ENCODE measurements around the gene SNCG.
"Not testable (repeated sequence)": the region's sequence is repeated elsewhere in the genome, so short reads cannot be mapped to it uniquely, and the experiment has no call there.

Gene SNCG

DNA sequence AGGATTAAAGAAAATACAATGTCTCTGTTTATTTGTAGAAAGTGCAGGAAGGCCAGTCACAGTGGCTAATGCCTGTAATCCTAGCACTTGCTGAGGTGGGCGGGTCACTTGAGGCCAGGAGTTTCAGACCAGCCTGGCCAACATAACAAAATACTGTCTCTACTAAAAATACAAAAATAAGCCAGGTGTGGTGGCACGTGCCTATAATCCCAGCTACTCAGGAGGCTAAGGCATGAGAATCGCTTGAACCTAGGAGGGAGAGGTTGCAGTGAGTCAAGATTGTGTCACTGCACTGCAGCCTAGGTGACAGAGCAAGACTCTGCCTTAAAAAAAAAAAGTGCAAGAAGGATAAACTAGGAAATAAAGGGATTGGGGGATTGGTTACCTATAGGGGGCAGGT, 20.1 kb downstream of the SNCG start:
- not testable (repeated sequence) for DNase-seq (ENCODE audit: low spot score)

- no peak for DNase-seq (ENCODE audit: low spot score)
Observed at GRCh38 chr10:86979296-86979818, 21.0 kb downstream of the SNCG start.

DNA sequence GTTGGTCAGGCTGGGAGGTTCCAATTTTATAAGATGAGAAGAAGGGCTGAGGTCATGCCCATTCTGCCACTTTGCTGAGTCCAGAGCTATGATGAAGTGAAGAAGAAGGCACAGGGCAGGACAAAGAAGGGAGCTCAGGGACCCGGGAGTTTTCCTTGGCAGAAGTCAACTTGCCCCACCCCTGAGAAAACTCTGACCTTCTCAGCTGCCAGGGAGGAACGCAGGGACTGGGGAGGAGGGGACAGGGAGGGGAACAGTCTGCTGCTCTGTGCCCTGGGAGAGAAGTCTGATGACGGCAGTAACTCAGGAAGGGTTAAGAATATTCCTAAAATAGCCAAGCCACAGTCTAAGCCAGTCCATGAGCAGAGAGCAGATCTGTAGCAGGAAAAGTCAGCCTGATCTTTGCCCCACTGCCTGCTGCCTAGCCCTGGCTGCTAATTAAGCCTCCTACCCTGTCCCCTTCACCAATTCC, 21.6 kb downstream of the SNCG start:
- no peak for DNase-seq (ENCODE audit: low spot score)

DNA sequence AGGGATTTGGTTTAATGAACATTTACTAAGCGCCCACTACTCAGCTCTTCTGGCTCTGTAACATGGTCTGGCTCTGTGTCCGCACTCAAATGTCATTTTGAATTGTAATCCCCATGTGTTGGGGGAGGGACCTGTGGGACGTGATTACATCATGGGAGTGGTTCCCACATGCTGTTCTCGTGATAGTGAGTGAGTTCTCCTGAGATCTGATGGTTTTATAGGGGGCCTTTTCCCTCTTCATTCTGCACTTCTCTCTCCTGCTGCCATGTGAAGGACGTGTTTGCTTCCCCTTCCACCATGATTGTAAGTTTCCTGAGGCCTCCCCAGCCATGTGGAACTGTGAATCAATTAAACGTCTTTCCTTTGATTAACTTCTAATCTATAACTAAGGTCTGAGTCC, 22.6 kb downstream of the SNCG start:
- DNase-seq (ENCODE audit: low spot score), result not testable (repeated sequence)

DNA sequence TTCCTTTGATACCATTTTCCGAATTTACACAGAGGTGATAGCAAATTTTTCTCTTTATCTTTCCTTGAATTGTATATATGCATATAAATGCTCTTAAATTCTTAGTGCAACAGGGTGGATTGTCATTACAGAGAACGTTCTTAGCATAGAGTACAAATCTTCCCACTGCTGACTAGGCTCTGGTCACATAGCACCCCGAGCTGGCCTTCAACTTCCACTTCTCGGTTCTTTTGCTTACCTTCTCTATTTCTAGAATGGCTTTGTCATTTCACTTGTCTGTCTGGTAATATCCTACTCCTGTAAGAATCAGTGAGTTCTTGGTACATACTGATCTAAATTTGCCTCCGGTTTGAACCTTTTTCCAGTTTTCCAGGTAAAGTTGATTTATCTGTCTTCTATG, 23.3 kb downstream of the SNCG start:
- no peak for DNase-seq (ENCODE audit: low spot score)

GRCh38 chr10:86984498-86984897, 26.1 kb downstream of the SNCG start:
- not testable (repeated sequence) for DNase-seq (ENCODE audit: low spot score)

DNA sequence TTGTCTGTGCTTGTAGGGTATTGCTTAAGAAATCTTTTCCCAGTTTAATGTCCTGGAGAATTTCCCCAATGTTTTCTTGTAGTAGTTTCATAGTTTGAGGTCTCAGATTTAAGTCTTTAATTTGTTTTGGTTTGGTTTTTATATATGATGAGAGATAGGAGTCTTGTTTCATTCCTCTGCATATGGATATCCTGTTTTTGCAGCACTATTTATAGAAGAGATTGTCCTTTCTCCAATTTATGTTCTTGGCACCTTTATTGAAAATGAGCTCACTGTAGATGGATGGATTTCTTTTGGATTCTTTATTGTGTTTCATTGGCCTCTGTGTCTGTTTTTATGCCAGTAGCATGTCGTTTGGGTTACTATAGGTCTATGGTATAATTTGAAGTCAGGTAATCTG, 30.1 kb downstream of the SNCG start:
- no peak for DNase-seq (ENCODE audit: low spot score)

DNA sequence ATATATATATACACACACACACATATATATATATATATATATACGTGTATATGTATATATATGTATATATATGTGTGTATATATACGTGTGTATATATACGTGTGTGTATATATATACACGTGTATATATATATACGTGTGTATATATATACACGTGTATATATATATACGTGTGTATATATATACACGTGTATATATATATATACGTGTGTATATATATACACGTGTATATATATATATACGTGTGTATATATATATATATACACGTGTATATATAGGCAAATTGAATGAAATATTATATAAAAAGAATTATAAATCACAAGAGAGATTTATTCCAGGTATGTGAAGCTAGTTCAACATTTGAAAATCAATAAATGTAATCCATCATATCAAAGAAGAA, 33.0 kb downstream of the SNCG start:
- not testable (repeated sequence) for DNase-seq (ENCODE audit: low spot score)

DNA sequence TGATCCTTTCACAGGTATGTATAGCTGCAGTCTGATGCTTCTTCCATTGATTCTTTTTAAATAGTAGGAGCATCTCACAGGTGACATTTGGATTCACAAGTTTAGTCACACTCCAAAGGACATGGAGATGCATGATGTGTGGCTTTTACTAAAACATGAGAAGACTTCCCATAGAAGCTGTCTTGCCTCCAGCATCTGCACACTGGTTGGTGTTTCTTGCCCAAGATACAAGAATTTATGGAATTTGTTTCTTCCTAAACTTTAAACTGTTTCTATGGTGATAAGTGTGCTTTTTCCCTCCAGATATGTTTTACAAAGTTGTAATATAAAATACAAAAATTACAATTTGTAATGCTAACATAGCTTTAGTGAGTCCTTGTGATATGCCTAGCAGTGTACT, 34.1 kb downstream of the SNCG start:
- DNase-seq (ENCODE audit: low spot score), result no peak

GRCh38 chr10:86992929-86993328, 34.5 kb downstream of the SNCG start:
- no peak for DNase-seq (ENCODE audit: low spot score)

DNA sequence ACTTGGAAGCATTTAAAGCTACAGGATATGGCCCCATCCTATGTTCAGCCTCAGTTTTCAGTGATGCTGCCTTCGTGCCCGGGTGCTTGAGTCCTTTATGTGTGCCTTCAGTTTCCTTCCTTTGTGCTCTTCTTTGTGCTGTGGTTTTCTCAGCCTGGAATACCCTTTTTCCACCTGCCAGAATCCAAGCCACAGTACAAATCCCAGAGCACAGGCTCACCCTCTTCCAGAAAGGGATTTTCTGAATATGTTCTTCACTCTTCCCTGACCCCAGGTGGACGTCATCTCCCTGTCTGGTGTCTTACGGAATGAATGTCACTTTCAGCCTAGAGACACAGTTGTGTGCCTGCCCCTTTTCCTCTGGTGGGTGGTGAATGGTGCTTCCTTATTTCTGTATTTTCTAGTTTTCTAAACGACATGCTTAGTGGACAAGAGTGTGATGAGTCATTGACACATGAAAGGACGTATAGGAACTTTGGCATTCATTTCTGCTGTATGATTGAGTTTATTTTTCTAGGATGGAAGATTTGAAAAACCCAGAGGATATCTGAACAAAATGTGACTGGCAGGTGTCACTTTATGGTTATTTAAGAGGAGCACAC, 41.5 kb downstream of the SNCG start:
- not testable (repeated sequence) for DNase-seq (ENCODE audit: low spot score)

GRCh38 chr10:87000491-87000890, 42.1 kb downstream of the SNCG start:
- no peak for DNase-seq (ENCODE audit: low spot score)

- DNase-seq (ENCODE audit: low spot score), result not testable (repeated sequence)
Observed at GRCh38 chr10:87007124-87007523, 48.7 kb downstream of the SNCG start.

DNA sequence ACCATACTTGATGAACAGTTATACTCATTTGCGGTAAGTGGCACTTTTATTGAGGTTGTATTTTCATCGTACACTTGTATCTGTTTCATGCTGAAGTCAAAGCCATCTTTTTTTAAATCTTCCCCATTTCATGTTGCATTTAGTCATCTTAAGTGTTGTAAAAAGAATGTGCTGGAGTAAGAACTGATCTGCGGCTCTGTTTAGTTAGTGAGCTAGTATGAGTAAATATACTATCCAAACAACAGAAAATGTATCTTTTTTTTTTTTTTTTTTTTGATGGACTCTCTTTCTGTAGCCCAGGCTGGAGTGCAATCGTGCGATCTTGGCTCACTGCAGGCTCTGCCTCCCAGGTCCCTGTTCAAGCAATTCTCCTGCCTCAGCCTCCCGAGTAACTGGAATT, 49.3 kb downstream of the SNCG start:
- DNase-seq (ENCODE audit: low spot score), result not testable (repeated sequence)

DNA sequence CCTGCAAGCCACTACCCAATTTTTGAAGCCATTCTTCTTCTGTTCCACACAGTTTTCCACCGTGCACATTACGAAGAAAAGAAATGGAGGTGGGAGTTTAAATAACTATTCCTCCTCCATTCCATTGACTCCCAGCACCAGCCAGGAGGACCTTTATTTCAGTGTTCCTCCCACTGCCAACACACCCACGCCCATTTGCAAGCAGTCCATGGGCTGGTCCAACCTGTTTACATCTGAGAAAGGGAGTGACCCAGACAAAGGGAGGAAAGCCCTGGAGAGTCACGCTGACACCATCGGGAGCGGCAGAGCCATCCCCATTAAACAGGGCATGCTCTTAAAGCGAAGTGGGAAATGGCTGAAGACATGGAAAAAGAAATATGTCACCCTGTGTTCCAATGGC, 49.9 kb downstream of the SNCG start:
- DNase-seq (ENCODE audit: low spot score), result not testable (repeated sequence)

DNA sequence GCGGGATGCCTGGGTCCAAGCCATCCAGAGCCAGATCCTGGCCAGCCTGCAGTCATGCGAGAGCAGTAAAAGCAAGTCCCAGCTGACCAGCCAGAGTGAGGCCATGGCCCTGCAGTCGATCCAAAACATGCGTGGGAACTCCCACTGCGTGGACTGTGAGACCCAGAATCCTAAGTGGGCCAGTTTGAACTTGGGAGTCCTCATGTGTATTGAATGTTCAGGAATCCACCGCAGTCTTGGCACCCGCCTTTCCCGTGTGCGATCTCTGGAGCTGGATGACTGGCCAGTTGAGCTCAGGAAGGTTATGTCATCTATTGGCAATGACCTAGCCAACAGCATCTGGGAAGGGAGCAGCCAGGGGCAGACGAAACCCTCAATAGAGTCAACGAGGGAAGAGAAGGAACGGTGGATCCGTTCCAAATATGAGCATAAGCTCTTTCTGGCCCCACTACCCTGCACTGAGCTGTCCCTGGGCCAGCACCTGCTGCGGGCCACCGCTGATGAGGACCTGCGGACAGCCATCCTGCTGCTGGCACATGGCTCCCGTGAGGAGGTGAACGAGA, 50.8 kb downstream of the SNCG start:
- not testable (repeated sequence) for DNase-seq (ENCODE audit: low spot score)

All from SW480 (cell line).